Body of pancreas (tissue), 4 donors: ENCODE data around the gene TARBP1.

Experiments
- CTCF ChIP-seq, 7 experiments: fragments of 450-650 bp in 4 of 7; fragments of 200-600 bp in 3 of 7; sonication (generic) in 3 of 7; IDR thresholded peaks; one replicate each; pipeline ENCODE4 v1.5.1; 2016 to 2019; ENCODE audit warnings: antibody characterized with exemption in 7 of 7
- POLR2A ChIP-seq, 3 donors: fragments of 450-650 bp; IDR thresholded peaks; one replicate each; pipeline ENCODE4 v1.6.1; 2016; ENCODE audit warnings: antibody characterized with exemption in 3 of 3, mild to moderate bottlenecking in 2 of 3

- TF ChIP-seq CTCF (IDR thresholded peaks at IDR 0.05), result no peak
- TF ChIP-seq POLR2A (IDR thresholded peaks at IDR 0.05), result no peak
Observed at GRCh38 chr1:234397732-234398131, 81.2 kb downstream of the TARBP1 start.
